ENCODE data around the gene FGD4. TPM values are rescaled to one million over a fixed set of nuclear protein-coding genes. Genes with fewer than 3 reads are reported as not detected.

The FGD4 gene
- total RNA-seq, 5 donors from 2014 or later (not counting 1 experiment from before 2014, with no cell fraction given) = 0.18 to 0.79 (median 0.47) TPM

DNA sequence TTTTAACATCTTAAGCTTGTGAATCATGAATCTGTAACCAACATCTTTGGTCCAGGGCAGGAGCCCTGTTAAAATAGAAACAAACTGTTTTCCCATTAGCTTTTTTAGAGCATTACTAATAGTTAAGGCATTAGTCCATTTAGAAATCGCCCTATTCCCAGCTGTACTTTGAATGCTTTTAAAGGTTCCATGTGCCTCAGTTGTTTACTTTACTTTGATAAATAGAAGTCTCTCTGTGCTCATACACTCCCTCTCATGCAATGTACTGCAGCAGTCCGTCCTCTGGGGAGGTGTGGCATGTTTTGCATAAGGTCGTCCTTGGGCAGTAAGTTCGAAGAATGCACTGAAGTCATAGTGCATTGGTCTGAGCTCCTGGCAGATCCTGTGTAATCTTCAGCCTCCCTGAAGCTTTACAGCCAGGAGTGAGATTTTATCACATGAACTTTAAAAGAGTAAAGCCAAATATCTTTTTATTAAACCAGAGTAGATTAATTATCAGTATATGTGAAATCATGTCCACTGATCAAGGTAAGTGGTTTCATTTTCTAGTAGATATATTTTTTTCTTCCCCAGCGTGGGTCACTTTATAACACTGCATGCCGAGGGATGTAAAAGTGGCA, 134.7 kb downstream of the FGD4 start:
- no peak for DNase-seq
- Mint-ChIP-seq H3K36me3 (no peaks in the 10 kb centered on the region), H3K9me3 (no peaks in the 10 kb centered on the region), H3K4me1 (peaks cover 11 to 17% (median 17%) of the 10 kb centered on the region in 3 donors), H3K4me3 (peak overlapping the region in 1 of 3 donors; percentile 52), H3K27ac (no peak overlapping the region), H3K27me3 (peaks cover 9 to 13% of the 10 kb centered on the region in 2 donors)
- Histone ChIP-seq H3K27ac (ENCODE audit: low read length) (no peak overlapping the region), H3K36me3 (ENCODE audit: control insufficient read depth in 2 of 2, extremely low read depth in 1 of 2, insufficient read depth in 1 of 2, low read length in 1 of 2) (no peaks in the 10 kb centered on the region), H3K9me3 (no peaks in the 10 kb centered on the region), H3K4me1 (ENCODE audit: control insufficient read depth in 1 of 2, extremely low read depth in 1 of 2, insufficient read depth in 2 of 2, low read length in 2 of 2) (peaks cover 0 to 3% of the 10 kb centered on the region in 2 experiments), H3K4me3 (ENCODE audit: control insufficient read depth in 1 of 2, extremely low read depth in 1 of 2, low read length in 1 of 2) (no peak overlapping the region), H3K27me3 (replicated peaks in 1 of 2; ENCODE audit: control insufficient read depth in 2 of 2, extremely low read depth in 1 of 2, insufficient read depth in 2 of 2, low read length in 1 of 2) (peaks cover 0 to 9% of the 10 kb centered on the region in 2 experiments)
- CTCF ChIA-PET = no interaction called here
- 53% methylated on average over 2 of the region's 6 CpGs for WGBS (ENCODE audit: insufficient coverage)
- POLR2A ChIA-PET = interaction anchor here in 1 of 2 donors (0.5 kb wide), 1 partner anchor 268 kb away, joined by 3 read pairs; no protein-coding TSS in a partner anchor
- no peak for ATAC-seq (replicated peaks in 1 of 4)

GRCh38 chr12:32534698-32535097, 135.3 kb downstream of the FGD4 start:
- Histone ChIP-seq H3K27me3 (replicated peaks in 1 of 2; ENCODE audit: control insufficient read depth in 2 of 2, extremely low read depth in 1 of 2, insufficient read depth in 2 of 2, low read length in 1 of 2) (peaks cover 0 to 9% of the 10 kb centered on the region in 2 experiments), H3K4me3 (ENCODE audit: control insufficient read depth in 1 of 2, extremely low read depth in 1 of 2, low read length in 1 of 2) (no peak overlapping the region), H3K36me3 (ENCODE audit: control insufficient read depth in 2 of 2, extremely low read depth in 1 of 2, insufficient read depth in 1 of 2, low read length in 1 of 2) (no peaks in the 10 kb centered on the region), H3K9me3 (no peaks in the 10 kb centered on the region), H3K27ac (ENCODE audit: low read length) (no peak overlapping the region), H3K4me1 (ENCODE audit: control insufficient read depth in 1 of 2, extremely low read depth in 1 of 2, insufficient read depth in 2 of 2, low read length in 2 of 2) (peaks cover 0 to 3% of the 10 kb centered on the region in 2 experiments)
- no peak for DNase-seq
- no peak for ATAC-seq (replicated peaks in 1 of 4)
- Mint-ChIP-seq H3K4me3 (peak overlapping the region in 1 of 3 donors; percentile 5), H3K27ac (no peak overlapping the region), H3K4me1 (peaks cover 11 to 17% (median 17%) of the 10 kb centered on the region in 3 donors), H3K36me3 (no peaks in the 10 kb centered on the region), H3K9me3 (no peaks in the 10 kb centered on the region), H3K27me3 (peaks cover 9 to 13% of the 10 kb centered on the region in 2 donors)
- WGBS (ENCODE audit: insufficient coverage) = no CpG with 5 or more reads among the region's 1 CpG
- ChIA-PET CTCF (no interaction called here), POLR2A (no interaction called here)

DNA sequence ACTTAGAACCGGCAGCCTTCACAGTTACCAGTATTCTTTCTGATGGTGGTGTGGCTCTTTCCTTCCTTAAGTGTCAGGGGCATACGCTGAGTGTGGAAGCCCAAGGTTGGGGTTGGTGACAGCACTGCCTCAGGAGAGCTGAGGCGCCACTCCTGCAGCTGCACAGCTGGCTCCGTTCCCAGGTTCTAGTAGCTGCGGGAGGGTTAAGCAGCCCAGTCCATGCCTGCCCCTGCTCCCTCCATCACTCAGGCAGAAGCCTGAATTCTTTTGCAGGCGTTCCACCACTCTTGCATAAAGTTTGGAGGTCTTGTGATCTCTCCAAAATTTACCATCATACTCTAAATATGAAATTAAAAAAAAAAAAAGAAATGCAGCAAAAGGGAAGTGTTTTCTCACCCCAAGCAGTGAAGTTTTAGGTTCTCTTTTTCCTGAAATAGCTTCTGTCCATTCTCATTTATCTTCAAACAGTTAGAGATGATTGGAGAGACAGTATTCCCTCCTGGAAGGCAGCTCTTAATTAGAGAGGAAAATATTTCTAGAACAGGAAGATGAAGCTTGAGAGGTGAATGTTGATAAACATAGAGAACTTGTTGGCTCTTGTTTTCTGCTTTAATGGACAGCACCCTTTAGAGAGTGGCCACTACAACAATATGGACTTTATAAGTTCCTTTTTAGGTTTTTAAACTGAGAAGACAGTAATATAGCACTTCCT, 136.1 kb downstream of the FGD4 start:
- H3K27ac ChIP-seq (ENCODE audit: low read length) = no peak overlapping the region
- H3K36me3 ChIP-seq (ENCODE audit: control insufficient read depth in 2 of 2, extremely low read depth in 1 of 2, insufficient read depth in 1 of 2, low read length in 1 of 2) = no peaks in the 10 kb centered on the region
- CTCF ChIA-PET = no interaction called here
- H3K9me3 Mint-ChIP-seq = no peaks in the 10 kb centered on the region
- peaks cover 0 to 3% of the 10 kb centered on the region in 2 experiments for H3K4me1 ChIP-seq (ENCODE audit: control insufficient read depth in 1 of 2, extremely low read depth in 1 of 2, insufficient read depth in 2 of 2, low read length in 2 of 2)
- ATAC-seq (replicated peaks in 1 of 4) (peak in 1 of 4 experiments; percentile 34), DNase-seq (peak in 3 of 35 experiments; percentile 2 to 5 (median 4))
- WGBS (ENCODE audit: insufficient coverage) = no CpG with 5 or more reads among the region's 6 CpGs
- POLR2A ChIA-PET = no interaction called here
- peaks cover 11 to 17% (median 17%) of the 10 kb centered on the region in 3 donors for H3K4me1 Mint-ChIP-seq
- peaks cover 8 to 17% of the 10 kb centered on the region in 2 donors for H3K27me3 Mint-ChIP-seq
- peaks cover 0 to 9% of the 10 kb centered on the region in 2 experiments for H3K27me3 ChIP-seq (replicated peaks in 1 of 2; ENCODE audit: control insufficient read depth in 2 of 2, extremely low read depth in 1 of 2, insufficient read depth in 2 of 2, low read length in 1 of 2)
- peak overlapping the region in 1 of 2 donors; percentile 21 for H3K4me3 ChIP-seq (ENCODE audit: control insufficient read depth in 1 of 2, extremely low read depth in 1 of 2, low read length in 1 of 2)
- H3K36me3 Mint-ChIP-seq = no peaks in the 10 kb centered on the region
- no peak overlapping the region for H3K27ac Mint-ChIP-seq
- no peaks in the 10 kb centered on the region for H3K9me3 ChIP-seq
- H3K4me3 Mint-ChIP-seq = peak overlapping the region in 2 of 3 donors; percentile 11 to 13

GRCh38 chr12:32536000-32536345, 136.6 kb downstream of the FGD4 start:
- no peak overlapping the region for H3K27ac Mint-ChIP-seq
- Histone ChIP-seq H3K9me3 (no peaks in the 10 kb centered on the region), H3K4me3 (ENCODE audit: control insufficient read depth in 1 of 2, extremely low read depth in 1 of 2, low read length in 1 of 2) (no peak overlapping the region), H3K27me3 (replicated peaks in 1 of 2; ENCODE audit: control insufficient read depth in 2 of 2, extremely low read depth in 1 of 2, insufficient read depth in 2 of 2, low read length in 1 of 2) (peaks cover 0 to 9% of the 10 kb centered on the region in 2 experiments), H3K27ac (ENCODE audit: low read length) (no peak overlapping the region), H3K36me3 (ENCODE audit: control insufficient read depth in 2 of 2, extremely low read depth in 1 of 2, insufficient read depth in 1 of 2, low read length in 1 of 2) (no peaks in the 10 kb centered on the region), H3K4me1 (ENCODE audit: control insufficient read depth in 1 of 2, extremely low read depth in 1 of 2, insufficient read depth in 2 of 2, low read length in 2 of 2) (peaks cover 0 to 3% of the 10 kb centered on the region in 2 experiments)
- no peaks in the 10 kb centered on the region for H3K36me3 Mint-ChIP-seq
- no CpG with 5 or more reads among the region's 1 CpG for WGBS (ENCODE audit: insufficient coverage)
- ATAC-seq (replicated peaks in 1 of 4) = no peak
- peaks cover 11 to 17% (median 17%) of the 10 kb centered on the region in 3 donors for H3K4me1 Mint-ChIP-seq
- H3K4me3 Mint-ChIP-seq = no peak overlapping the region
- CTCF ChIA-PET = no interaction called here
- POLR2A ChIA-PET = no interaction called here
- H3K27me3 Mint-ChIP-seq = peaks cover 8 to 17% of the 10 kb centered on the region in 2 donors
- DNase-seq = no peak
- H3K9me3 Mint-ChIP-seq = no peaks in the 10 kb centered on the region

DNA sequence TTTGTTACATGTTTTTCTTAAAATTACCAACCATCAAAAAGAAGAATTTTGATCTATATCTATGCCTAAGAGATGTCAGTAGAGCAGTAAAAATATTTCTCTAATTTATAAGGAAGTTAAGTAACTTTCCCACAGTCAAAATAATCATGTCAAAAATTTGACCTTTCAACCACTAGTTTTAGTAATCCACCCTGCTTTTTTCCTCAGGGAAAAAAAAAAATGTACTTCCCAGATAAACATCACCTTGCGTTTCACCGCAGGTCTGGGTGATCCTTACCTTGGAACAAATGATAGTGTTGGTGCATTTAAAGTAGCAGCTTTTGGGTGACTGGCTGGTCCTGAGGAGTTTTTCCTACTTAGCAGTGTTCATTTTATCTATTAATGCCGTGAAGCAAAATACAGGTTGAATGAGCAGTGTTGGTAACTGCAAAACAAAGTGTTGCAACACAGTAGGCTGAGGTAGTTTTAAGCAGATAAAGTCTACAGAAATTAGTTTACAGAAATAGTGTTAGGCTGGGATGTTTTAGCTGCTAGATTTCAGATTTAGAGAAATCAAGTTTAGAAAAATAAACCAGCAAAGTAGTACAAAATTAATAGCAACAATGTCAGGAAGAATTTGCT, 142.5 kb downstream of the FGD4 start:
- no peak overlapping the region for H3K4me3 Mint-ChIP-seq

GRCh38 chr12:32542428-32543229, 143.3 kb downstream of the FGD4 start:
- Histone ChIP-seq H3K4me3 (ENCODE audit: control insufficient read depth in 1 of 2, extremely low read depth in 1 of 2, low read length in 1 of 2) (no peak overlapping the region), H3K27ac (ENCODE audit: low read length) (no peak overlapping the region), H3K27me3 (replicated peaks in 1 of 2; ENCODE audit: control insufficient read depth in 2 of 2, extremely low read depth in 1 of 2, insufficient read depth in 2 of 2, low read length in 1 of 2) (peaks cover 0 to 6% of the 10 kb centered on the region in 2 experiments), H3K4me1 (ENCODE audit: control insufficient read depth in 1 of 2, extremely low read depth in 1 of 2, insufficient read depth in 2 of 2, low read length in 2 of 2) (no peaks in the 10 kb centered on the region), H3K9me3 (no peaks in the 10 kb centered on the region), H3K36me3 (ENCODE audit: control insufficient read depth in 2 of 2, extremely low read depth in 1 of 2, insufficient read depth in 1 of 2, low read length in 1 of 2) (no peaks in the 10 kb centered on the region)
- Mint-ChIP-seq H3K9me3 (no peaks in the 10 kb centered on the region), H3K4me1 (no peaks in the 10 kb centered on the region), H3K36me3 (no peaks in the 10 kb centered on the region), H3K4me3 (no peak overlapping the region), H3K27ac (no peak overlapping the region), H3K27me3 (peaks cover 8 to 11% of the 10 kb centered on the region in 2 donors)
- WGBS (ENCODE audit: insufficient coverage) = 100% methylated on average over 2 of the region's 6 CpGs
- ChIA-PET CTCF (no interaction called here), POLR2A (no interaction called here)
- ATAC-seq (replicated peaks in 1 of 4) = no peak
- no peak for DNase-seq

More for the DNA sequence above, 142.5 kb downstream of the FGD4 start:
- H3K27ac ChIP-seq (ENCODE audit: low read length) = no peak overlapping the region
- H3K27ac Mint-ChIP-seq = no peak overlapping the region
- no peaks in the 10 kb centered on the region for H3K9me3 ChIP-seq
- WGBS (ENCODE audit: insufficient coverage) = 80% methylated on average over 2 of the region's 3 CpGs
- DNase-seq (no peak), ATAC-seq (replicated peaks in 1 of 4) (no peak)
- H3K4me1 Mint-ChIP-seq = no peaks in the 10 kb centered on the region
- H3K36me3 Mint-ChIP-seq = no peaks in the 10 kb centered on the region
- peaks cover 0 to 6% of the 10 kb centered on the region in 2 experiments for H3K27me3 ChIP-seq (replicated peaks in 1 of 2; ENCODE audit: control insufficient read depth in 2 of 2, extremely low read depth in 1 of 2, insufficient read depth in 2 of 2, low read length in 1 of 2)
- no peak overlapping the region for H3K4me3 ChIP-seq (ENCODE audit: control insufficient read depth in 1 of 2, extremely low read depth in 1 of 2, low read length in 1 of 2)
- no peaks in the 10 kb centered on the region for H3K36me3 ChIP-seq (ENCODE audit: control insufficient read depth in 2 of 2, extremely low read depth in 1 of 2, insufficient read depth in 1 of 2, low read length in 1 of 2)
- H3K4me1 ChIP-seq (ENCODE audit: control insufficient read depth in 1 of 2, extremely low read depth in 1 of 2, insufficient read depth in 2 of 2, low read length in 2 of 2) = no peaks in the 10 kb centered on the region
- H3K27me3 Mint-ChIP-seq = peaks cover 10 to 17% of the 10 kb centered on the region in 2 donors
- ChIA-PET CTCF (no interaction called here), POLR2A (interaction anchor here in 1 of 2 donors (0.6 kb wide), 1 partner anchor 652 kb away, joined by 3 read pairs; no protein-coding TSS in a partner anchor)
- H3K9me3 Mint-ChIP-seq = no peaks in the 10 kb centered on the region
